ENCODE results near the gene SKOR1. TPM values are rescaled to one million over a fixed set of nuclear protein-coding genes. Genes with fewer than 3 reads are reported as not detected.

Gene SKOR1
- total and polyA plus RNA-seq, 2 of the 13 experiments (the other 11 are each of a cell fraction or from before 2014, with no cell fraction given), result 0.09 to 0.11 TPM

DNA sequence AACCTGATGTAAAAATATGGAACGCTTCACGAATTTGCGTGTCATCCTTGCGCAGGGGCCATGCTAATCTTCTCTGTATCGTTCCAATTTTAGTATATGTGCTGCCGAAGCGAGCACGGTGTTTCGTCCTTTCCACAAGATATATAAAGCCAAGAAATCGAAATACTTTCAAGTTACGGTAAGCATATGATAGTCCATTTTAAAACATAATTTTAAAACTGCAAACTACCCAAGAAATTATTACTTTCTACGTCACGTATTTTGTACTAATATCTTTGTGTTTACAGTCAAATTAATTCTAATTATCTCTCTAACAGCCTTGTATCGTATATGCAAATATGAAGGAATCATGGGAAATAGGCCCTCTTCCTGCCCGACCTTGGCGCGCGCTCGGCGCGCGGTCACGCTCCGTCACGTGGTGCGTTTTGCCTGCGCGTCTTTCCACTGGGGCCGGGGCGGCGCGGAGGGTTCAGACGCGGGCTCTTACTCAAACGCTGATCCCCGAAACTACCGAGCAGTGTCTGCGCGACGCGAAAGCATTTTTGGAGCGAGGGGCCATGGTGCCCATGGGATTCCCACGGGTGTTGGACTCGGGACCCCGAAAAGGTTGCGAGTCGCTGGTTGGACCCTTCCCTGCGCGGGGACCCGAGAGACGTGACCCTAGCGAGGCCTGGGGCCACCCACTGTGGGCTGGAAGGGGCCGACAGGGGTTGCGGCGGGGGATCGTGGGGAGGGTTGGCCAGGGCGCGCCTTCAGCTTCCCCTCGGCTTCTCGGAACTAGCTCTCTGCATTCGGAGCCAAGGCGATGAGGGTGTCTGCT lies 14.8 kb downstream of the SKOR1 start, which contains the start of gene RNU6-1 (continued):
- TF ChIP-seq ZNF83 (CRISPR knock-in tag; IDR thresholded peaks at IDR 0.05; ENCODE audit: borderline replicate concordance) (0 out of 2 replicates have a peak, but pooled peaks have one; percentile 73), HNRNPL (IDR thresholded peaks at IDR 0.05; ENCODE audit: low read depth, low read length) (0 out of 2 replicates have a peak, but pooled peaks have one; percentile 49), ZNF577 (CRISPR knock-in tag; IDR thresholded peaks at IDR 0.05; ENCODE audit: borderline replicate concordance, low read depth) (no peak), ZNF878 (CRISPR knock-in tag; IDR thresholded peaks at IDR 0.05) (no peak), ATF1 (CRISPR knock-in tag; IDR thresholded peaks at IDR 0.05) (peak; percentile 27; the same call in 1 of the 2 replicates), RXRA (CRISPR knock-in tag; IDR thresholded peaks at IDR 0.05) (peak; percentile 75), NAIF1 (CRISPR knock-in tag; IDR thresholded peaks at IDR 0.05; ENCODE audit: borderline replicate concordance) (peak; percentile 32; the same call in 1 of the 2 replicates), IRF2 (CRISPR knock-in tag; IDR thresholded peaks at IDR 0.05) (peak; percentile 34; the same call in 1 of the 2 replicates), GABPB1 (CRISPR knock-in tag; IDR thresholded peaks at IDR 0.05) (peak; percentile 73; the same call in 1 of the 2 replicates), RBFOX2 (IDR thresholded peaks at IDR 0.05; ENCODE audit: low read depth, low read length) (peak; percentile 89), IRX3 (CRISPR knock-in tag; IDR thresholded peaks at IDR 0.05; ENCODE audit: borderline replicate concordance, low read depth) (no peak), SKI (IDR thresholded peaks at IDR 0.05; ENCODE audit: partially characterized antibody) (no peak)
- TF ChIP-seq, protein P1, sequence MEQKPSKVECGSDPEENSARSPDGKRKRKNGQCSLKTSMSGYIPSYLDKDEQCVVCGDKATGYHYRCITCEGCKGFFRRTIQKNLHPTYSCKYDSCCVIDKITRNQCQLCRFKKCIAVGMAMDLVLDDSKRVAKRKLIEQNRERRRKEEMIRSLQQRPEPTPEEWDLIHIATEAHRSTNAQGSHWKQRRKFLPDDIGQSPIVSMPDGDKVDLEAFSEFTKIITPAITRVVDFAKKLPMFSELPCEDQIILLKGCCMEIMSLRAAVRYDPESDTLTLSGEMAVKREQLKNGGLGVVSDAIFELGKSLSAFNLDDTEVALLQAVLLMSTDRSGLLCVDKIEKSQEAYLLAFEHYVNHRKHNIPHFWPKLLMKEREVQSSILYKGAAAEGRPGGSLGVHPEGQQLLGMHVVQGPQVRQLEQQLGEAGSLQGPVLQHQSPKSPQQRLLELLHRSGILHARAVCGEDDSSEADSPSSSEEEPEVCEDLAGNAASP (CRISPR knock-in tag; IDR thresholded peaks at IDR 0.05; ENCODE audit: borderline replicate concordance), result peak; percentile 36; the same call in 1 of the 2 replicates
- TF ChIP-seq, protein P2, sequence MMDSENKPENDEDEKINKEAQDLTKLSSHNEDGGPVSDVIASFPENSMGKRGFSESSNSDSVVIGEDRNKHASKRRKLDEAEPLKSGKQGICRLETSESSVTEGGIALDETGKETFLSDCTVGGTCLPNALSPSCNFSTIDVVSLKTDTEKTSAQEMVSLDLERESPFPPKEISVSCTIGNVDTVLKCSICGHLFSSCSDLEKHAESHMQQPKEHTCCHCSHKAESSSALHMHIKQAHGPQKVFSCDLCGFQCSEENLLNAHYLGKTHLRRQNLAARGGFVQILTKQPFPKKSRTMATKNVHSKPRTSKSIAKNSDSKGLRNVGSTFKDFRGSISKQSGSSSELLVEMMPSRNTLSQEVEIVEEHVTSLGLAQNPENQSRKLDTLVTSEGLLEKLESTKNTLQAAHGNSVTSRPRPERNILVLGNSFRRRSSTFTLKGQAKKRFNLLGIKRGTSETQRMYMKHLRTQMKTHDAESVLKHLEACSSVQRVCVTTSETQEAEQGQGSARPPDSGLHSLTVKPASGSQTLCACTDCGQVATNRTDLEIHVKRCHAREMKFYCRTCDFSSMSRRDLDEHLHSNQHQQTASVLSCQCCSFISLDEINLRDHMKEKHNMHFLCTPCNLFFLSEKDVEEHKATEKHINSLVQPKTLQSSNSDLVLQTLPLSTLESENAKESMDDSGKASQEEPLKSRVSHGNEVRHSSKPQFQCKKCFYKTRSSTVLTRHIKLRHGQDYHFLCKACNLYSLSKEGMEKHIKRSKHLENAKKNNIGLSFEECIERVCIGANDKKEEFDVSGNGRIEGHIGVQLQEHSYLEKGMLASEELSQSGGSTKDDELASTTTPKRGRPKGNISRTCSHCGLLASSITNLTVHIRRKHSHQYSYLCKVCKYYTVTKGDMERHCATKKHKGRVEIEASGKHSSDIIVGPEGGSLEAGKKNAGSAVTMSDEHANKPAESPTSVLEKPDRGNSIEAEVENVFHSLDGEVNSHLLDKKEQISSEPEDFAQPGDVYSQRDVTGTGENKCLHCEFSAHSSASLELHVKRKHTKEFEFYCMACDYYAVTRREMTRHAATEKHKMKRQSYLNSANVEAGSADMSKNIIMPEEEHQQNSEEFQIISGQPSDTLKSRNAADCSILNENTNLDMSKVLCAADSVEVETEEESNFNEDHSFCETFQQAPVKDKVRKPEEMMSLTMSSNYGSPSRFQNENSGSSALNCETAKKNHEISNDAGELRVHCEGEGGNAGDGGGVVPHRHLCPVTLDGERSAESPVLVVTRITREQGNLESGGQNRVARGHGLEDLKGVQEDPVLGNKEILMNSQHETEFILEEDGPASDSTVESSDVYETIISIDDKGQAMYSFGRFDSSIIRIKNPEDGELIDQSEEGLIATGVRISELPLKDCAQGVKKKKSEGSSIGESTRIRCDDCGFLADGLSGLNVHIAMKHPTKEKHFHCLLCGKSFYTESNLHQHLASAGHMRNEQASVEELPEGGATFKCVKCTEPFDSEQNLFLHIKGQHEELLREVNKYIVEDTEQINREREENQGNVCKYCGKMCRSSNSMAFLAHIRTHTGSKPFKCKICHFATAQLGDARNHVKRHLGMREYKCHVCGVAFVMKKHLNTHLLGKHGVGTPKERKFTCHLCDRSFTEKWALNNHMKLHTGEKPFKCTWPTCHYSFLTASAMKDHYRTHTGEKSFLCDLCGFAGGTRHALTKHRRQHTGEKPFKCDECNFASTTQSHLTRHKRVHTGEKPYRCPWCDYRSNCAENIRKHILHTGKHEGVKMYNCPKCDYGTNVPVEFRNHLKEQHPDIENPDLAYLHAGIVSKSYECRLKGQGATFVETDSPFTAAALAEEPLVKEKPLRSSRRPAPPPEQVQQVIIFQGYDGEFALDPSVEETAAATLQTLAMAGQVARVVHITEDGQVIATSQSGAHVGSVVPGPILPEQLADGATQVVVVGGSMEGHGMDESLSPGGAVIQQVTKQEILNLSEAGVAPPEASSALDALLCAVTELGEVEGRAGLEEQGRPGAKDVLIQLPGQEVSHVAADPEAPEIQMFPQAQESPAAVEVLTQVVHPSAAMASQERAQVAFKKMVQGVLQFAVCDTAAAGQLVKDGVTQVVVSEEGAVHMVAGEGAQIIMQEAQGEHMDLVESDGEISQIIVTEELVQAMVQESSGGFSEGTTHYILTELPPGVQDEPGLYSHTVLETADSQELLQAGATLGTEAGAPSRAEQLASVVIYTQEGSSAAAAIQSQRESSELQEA (CRISPR knock-in tag; IDR thresholded peaks at IDR 0.05; ENCODE audit: not compliant biosample characterization), result peak; percentile 53
- TF ChIP-seq, protein P3, sequence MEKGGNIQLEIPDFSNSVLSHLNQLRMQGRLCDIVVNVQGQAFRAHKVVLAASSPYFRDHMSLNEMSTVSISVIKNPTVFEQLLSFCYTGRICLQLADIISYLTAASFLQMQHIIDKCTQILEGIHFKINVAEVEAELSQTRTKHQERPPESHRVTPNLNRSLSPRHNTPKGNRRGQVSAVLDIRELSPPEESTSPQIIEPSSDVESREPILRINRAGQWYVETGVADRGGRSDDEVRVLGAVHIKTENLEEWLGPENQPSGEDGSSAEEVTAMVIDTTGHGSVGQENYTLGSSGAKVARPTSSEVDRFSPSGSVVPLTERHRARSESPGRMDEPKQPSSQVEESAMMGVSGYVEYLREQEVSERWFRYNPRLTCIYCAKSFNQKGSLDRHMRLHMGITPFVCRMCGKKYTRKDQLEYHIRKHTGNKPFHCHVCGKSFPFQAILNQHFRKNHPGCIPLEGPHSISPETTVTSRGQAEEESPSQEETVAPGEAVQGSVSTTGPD (CRISPR knock-in tag; IDR thresholded peaks at IDR 0.05), result no peak
- TF ChIP-seq, protein P4, sequence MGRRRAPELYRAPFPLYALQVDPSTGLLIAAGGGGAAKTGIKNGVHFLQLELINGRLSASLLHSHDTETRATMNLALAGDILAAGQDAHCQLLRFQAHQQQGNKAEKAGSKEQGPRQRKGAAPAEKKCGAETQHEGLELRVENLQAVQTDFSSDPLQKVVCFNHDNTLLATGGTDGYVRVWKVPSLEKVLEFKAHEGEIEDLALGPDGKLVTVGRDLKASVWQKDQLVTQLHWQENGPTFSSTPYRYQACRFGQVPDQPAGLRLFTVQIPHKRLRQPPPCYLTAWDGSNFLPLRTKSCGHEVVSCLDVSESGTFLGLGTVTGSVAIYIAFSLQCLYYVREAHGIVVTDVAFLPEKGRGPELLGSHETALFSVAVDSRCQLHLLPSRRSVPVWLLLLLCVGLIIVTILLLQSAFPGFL (CRISPR knock-in tag; IDR thresholded peaks at IDR 0.05), result 0 out of 2 replicates have a peak, but pooled peaks have one; percentile 39

Measured in HepG2 (cell line).